HepG2 (cell line): ENCODE results near the gene ASXL1. TPM values are rescaled to one million over a fixed set of nuclear protein-coding genes. Genes with fewer than 3 reads are reported as not detected.
A peak's percentile ranks its signal among the peaks of the same experiment; 100 is the strongest.

ENCODE experiments used
- AKNA ChIP-seq: sonication (generic); formaldehyde crosslinking; IDR thresholded peaks from 2 replicates; pipeline ENCODE4 v1.4.0; 2020; ENCODE audit warnings: missing genetic modification reagents, borderline replicate concordance
- ATF7-NPFF ChIP-seq: sonication (generic); formaldehyde crosslinking; IDR thresholded peaks from 2 replicates; pipeline ENCODE4 v1.8.1; 2023; ENCODE audit warnings: mild to moderate bottlenecking, low read depth, missing genetic modification reagents, moderate library complexity
- BRF2 ChIP-seq: sonication (generic); formaldehyde crosslinking; IDR thresholded peaks from 2 replicates; pipeline ENCODE4 v1.8.1; 2022; ENCODE audit warnings: mild to moderate bottlenecking, missing genetic modification reagents
- HBP1 ChIP-seq: IDR thresholded peaks from 2 replicates; pipeline ENCODE4 v1.6.1; 2016; ENCODE audit warnings: low read depth, control low read depth
- HIVEP1 ChIP-seq: sonication (generic); formaldehyde crosslinking; IDR thresholded peaks from 2 replicates; pipeline ENCODE4 v1.4.0; 2020; ENCODE audit warnings: mild to moderate bottlenecking, missing genetic modification reagents
- HMGXB4 ChIP-seq, 2 experiments: sonication (generic) in 1 of 2; formaldehyde crosslinking in 1 of 2; IDR thresholded peaks; 2 replicates each; pipeline versions ENCODE4 v1.4.0 to v1.6.1; 2018 to 2020; ENCODE audit warnings: missing genetic modification reagents in 2 of 2, borderline replicate concordance in 1 of 2, low read depth in 1 of 2, mild to moderate bottlenecking in 1 of 2, missing biosample characterization in 1 of 2
- HNRNPLL ChIP-seq: fragments of 200-400 bp; formaldehyde crosslinking; IDR thresholded peaks from 2 replicates; pipeline ENCODE4 v1.6.1; 2017; ENCODE audit warnings: mild to moderate bottlenecking, low read depth, low read length; ENCODE audit not compliant: poor library complexity, severe bottlenecking
- MXD3 ChIP-seq: IDR thresholded peaks from 2 replicates; pipeline ENCODE4 v1.6.1; 2016; ENCODE audit warnings: mild to moderate bottlenecking, missing biosample characterization, missing genetic modification reagents
- NFYB ChIP-seq: sonication (generic); formaldehyde crosslinking; IDR thresholded peaks from 2 replicates; pipeline ENCODE4 v1.4.0; 2020; ENCODE audit warnings: missing genetic modification reagents
- NR1H2 ChIP-seq: sonication (generic); formaldehyde crosslinking; IDR thresholded peaks from 2 replicates; pipeline ENCODE4 v1.8.1; 2022; ENCODE audit warnings: low read depth, missing genetic modification reagents, borderline replicate concordance
- RNF2 ChIP-seq: fragments of 450-650 bp; conservative IDR thresholded peaks from 2 replicates; pipeline ENCODE4 v1.6.1; 2016; ENCODE audit warnings: low read depth
- SMARCE1 ChIP-seq: fragments of 450-650 bp; IDR thresholded peaks from 2 replicates; pipeline ENCODE4 v1.6.1; 2017; ENCODE audit warnings: borderline replicate concordance
- U2AF2 ChIP-seq: fragments of 200-400 bp; formaldehyde crosslinking; IDR thresholded peaks from 2 replicates; pipeline ENCODE4 v1.6.1; 2017; ENCODE audit warnings: low read depth, mild to moderate bottlenecking, low read length
- ZNF18 ChIP-seq: sonication (generic); formaldehyde crosslinking; IDR thresholded peaks from 2 replicates; pipeline ENCODE4 v1.8.0; 2022; ENCODE audit warnings: mild to moderate bottlenecking, missing genetic modification reagents; ENCODE audit not compliant: insufficient replicate concordance
- ZNF530 ChIP-seq: sonication (generic); formaldehyde crosslinking; IDR thresholded peaks from 2 replicates; pipeline ENCODE4 v1.5.0; 2020; ENCODE audit warnings: low read depth, mild to moderate bottlenecking, missing genetic modification reagents
- polyA plus RNA-seq, 8 experiments: library from polyadenylated mRNA; depleted of rRNA in 3 of 8; stranded (reverse) in 7 of 8; unstranded in 1 of 8; fragments of >200 nt; fragmentation: Illumina TruSeq in 4 of 8; extraction: Trizol in 4 of 8; gene quantifications; 2 replicates each; pipeline versions ENCODE4 v1.2.1 to v1.2.3, GENCODE V29; 2011 to 2016; ENCODE audit warnings: low read depth in 4 of 8, missing spikeins in 1 of 8, mixed read lengths in 1 of 8; ENCODE audit not compliant: insufficient read depth in 1 of 8
- total RNA-seq, 5 experiments: library from RNA; depleted of rRNA; stranded (reverse); fragments of >200 nt; fragmentation: Illumina TruSeq; extraction: Trizol; gene quantifications; 2 replicates each; pipeline ENCODE4 v1.2.3, GENCODE V29; 2016; ENCODE audit warnings: low read depth in 1 of 5

The ASXL1 gene
- total and polyA plus RNA-seq, 2 of the 13 experiments (the other 11 are each of a cell fraction or from before 2014, with no cell fraction given), result 62.1 to 74.8 TPM

GRCh38 chr20:32358883-32359632, 927 bp downstream of the ASXL1 start (continued):
- no peak; the same call in 1 of the 2 replicates for TF ChIP-seq ZNF530 (CRISPR knock-in tag)
- TF ChIP-seq ATF7-NPFF (CRISPR knock-in tag), result no peak
- peak; percentile 28 for TF ChIP-seq ZNF18 (CRISPR knock-in tag)
- TF ChIP-seq MXD3 (CRISPR knock-in tag), result 0 out of 2 replicates have a peak, but pooled peaks have one; percentile 42
- no peak for TF ChIP-seq HNRNPLL
- 0 out of 2 replicates have a peak, but pooled peaks have one; percentile 68 for TF ChIP-seq AKNA
- peak; percentile 90 for TF ChIP-seq HIVEP1
- 0 out of 4 replicates have a peak, but pooled peaks of 1 of the 2 experiments have one; percentile 47 for TF ChIP-seq HMGXB4 (CRISPR knock-in tag; IDR thresholded peaks at IDR 0.05; ENCODE audit: borderline replicate concordance in 1 of 2, low read depth in 1 of 2)
- 0 out of 2 replicates have a peak, but pooled peaks have one; percentile 8 for TF ChIP-seq HBP1 (CRISPR knock-in tag)
- no peak; the same call in 1 of the 2 replicates for TF ChIP-seq RNF2
- no peak; the same call in 1 of the 2 replicates for TF ChIP-seq BRF2 (CRISPR knock-in tag)
- no peak; the same call in 1 of the 2 replicates for TF ChIP-seq NFYB (CRISPR knock-in tag)
- TF ChIP-seq U2AF2, result no peak
- no peak for TF ChIP-seq SMARCE1
- no peak for TF ChIP-seq NR1H2 (CRISPR knock-in tag)
